GM19099 (cell line): ENCODE data around the gene PPAT.

Source experiments
- POLR2A ChIP-seq: IDR thresholded peaks from 3 replicates; pipeline ENCODE4 v1.6.1; 2011; ENCODE audit warnings: low read depth; ENCODE audit not compliant: insufficient read length; ENCODE audit errors: extremely low read depth

PPAT gene

GRCh38 chr4:56360071-56360470, 75.3 kb downstream of the PPAT start:
- TF ChIP-seq POLR2A = no peak

GRCh38 chr4:56356650-56357049, 78.8 kb downstream of the PPAT start:
- TF ChIP-seq POLR2A = no peak

GRCh38 chr4:56348576-56348975, 86.8 kb downstream of the PPAT start:
- no peak for TF ChIP-seq POLR2A

- TF ChIP-seq POLR2A = no peak
Measured at GRCh38 chr4:56345458-56345857, 90.0 kb downstream of the PPAT start.
